NCI-H345 treated with DMSO at 0.1 percent for 48 hours (cell line): ENCODE data around the gene GNAQ.

Source experiments
- DNase-seq: peaks from one replicate; lab custom pipeline; 2025; ENCODE audit not compliant: unreplicated experiment; lab: John Stamatoyannopoulos, UW

Gene GNAQ

GRCh38 chr9:77820293-77820954 lies 211.2 kb downstream of the GNAQ start:
- no peak for DNase-seq

DNA sequence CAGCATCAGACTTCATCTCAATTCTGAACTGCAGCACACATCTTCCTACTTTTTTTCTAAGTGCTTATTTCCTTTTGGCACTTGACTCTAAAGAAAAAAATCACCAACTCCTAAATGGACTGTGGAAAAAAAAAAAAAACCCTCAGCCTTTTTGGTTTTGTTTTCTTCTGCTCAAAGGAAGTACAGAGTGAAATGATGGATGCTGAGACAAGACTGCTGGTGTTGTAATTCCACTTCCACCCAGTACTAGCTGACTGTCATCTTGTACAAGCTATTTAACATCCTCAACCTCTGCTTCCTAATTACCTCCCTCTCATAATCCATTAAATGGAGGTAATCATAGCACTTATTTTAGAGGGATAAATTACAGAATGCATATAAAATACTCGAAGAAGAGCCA lies 212.0 kb downstream of the GNAQ start:
- DNase-seq = no peak

DNA sequence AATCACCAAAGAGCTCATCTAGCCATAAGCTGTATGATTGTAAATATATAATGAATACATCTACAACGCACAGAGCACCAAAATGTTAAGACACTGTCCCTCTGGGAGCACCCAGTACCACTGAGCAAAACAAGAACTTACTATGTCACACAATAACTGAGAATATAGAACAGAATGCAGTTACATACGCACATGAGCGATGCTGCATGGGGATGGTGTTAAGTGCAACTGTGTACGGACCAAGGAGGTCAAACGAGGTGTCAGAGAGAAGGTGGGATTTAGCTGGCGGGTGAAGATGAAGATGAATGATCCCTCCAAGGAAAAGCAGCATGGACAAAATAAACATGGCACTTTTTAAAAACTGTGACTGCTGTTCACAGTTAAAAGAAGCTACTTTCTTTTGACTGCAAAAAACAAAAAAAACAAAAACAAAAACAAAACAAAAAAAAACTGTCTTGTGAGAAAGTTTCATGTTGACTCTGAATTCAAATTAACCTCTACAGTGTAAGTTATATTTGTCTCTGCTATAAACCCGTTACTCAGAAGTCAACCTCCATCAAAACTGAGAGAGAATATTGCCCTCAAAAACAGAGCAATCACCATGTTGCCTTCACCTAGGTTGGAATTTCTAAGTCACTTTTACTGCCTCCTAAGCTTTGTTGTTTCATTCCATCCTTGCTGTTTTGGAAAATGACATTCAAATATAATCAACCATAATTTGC lies 213.9 kb downstream of the GNAQ start:
- no peak for DNase-seq

DNA sequence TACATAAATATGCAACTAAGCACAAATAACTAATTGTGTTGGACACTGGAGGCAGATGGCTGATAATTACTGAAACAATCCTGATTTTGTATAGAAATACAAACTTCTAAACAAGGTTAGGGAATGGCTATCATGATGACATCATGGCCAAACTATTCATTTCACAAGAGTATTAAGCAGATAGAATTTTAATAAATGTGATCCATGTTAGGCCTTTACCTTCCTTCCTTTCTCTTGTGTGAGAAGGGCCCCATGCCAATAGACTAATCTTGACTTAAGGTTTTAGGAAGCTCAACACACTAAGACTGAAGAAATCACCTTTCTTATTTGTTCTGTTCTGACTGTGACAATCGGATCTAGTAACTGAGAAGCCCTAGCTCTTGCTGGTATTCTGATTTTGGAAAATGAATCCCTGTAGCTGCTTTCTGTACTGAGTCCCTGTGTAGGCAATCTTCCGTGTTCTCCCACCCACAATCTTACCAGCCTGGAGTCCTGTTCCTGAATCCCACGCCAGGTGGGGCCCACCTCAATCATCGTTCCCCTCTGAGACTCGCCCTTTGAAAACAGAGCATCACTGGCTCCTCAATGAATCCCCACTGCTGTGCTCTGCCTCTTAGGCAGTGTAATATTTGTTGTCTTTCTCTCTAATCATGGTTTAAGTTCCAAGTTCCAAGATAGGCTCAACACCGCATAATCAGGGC lies 214.8 kb downstream of the GNAQ start:
- no peak for DNase-seq

DNA sequence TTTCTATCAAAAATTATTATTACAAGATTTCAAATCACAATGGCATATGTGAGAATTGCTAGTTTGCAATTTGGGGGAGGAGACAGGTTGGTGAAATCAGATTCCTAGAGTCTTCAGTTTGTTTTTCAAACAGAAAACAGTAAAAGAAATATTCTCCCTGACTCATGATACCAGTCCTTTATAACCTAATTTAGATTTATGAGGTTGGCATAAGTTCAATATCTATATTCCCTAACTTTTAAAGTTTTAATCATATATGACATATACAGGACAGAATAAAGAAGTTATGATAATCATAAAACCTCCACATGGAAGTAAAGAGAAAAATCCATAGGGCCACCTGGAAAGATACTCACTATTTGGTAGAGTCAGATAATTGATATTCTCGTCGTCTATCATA lies 216.4 kb downstream of the GNAQ start:
- no peak for DNase-seq

DNA sequence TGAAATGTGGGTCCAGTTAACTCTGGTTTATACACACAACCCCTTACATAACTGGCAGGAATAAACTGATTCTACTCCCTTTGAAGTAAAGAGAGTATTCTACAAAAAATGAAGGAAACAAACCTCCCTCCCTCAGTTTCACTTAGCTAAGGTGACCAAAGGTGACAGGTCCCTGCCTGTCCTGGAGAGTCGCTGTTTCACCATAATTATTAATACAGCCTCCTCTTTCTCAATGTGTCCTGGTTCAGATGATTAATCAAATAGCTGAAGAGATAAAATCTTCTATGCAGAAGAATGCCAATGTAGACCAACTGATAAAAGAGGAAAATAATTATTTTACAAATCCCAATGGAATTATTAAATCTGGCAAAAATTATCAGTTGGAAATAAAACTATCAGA lies 219.8 kb downstream of the GNAQ start:
- DNase-seq = no peak

GRCh38 chr9:77810637-77811119 lies 220.9 kb downstream of the GNAQ start:
- no peak for DNase-seq

DNA sequence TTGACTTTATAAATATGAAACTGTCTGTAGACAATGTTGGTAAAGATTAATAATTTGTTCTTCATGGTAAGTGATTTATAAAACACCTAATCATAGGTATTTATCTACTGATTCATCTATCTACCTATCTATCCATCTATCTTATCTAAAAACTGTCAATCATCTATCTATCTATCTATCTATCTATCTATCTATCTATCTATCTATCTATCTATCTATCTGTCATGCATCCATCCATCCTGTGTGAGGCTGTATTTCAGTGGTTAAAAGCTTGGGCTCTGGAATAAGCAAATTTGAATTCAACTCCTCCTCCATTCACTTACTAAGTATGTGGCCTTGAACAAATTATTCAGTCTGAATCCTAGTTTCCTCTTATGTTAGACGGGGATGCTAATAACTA lies 221.6 kb downstream of the GNAQ start:
- no peak for DNase-seq

DNA sequence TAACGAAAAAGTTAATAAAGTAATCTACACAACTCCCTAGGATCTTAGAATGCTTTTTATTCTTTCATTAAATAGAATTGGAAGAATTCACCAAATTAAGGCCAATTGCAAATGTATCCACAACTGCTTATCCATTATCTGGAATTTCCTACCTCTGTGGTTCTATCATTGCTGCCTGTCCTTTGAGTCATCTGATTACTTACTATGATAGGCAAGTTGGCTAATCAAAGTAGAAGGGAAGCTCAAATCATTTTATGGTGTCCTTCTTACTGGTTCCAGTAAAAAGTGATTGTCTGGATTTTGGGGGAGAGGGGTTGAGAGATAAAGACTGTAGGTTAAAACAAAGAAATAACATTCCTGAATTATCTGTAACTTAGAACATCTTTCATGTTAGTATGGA lies 222.1 kb downstream of the GNAQ start:
- DNase-seq = no peak

DNA sequence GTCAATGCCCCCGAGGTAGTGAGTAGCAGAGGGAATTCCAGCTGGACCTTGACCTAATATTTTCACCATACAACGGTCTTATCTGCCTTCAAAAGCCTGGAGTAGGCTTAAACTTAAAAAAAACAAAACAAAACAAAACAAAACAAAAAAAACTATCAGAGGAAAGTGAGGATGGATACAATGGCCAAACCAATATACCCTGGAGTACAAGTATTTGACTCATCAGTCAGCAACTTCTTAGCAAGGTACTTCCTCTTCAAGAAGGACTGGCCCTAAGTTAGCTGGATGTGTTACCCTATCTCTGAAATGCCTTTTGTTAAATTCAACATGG lies 222.9 kb downstream of the GNAQ start:
- DNase-seq = no peak

- DNase-seq = no peak
Observed at GRCh38 chr9:77807846-77808750, 223.5 kb downstream of the GNAQ start.

DNA sequence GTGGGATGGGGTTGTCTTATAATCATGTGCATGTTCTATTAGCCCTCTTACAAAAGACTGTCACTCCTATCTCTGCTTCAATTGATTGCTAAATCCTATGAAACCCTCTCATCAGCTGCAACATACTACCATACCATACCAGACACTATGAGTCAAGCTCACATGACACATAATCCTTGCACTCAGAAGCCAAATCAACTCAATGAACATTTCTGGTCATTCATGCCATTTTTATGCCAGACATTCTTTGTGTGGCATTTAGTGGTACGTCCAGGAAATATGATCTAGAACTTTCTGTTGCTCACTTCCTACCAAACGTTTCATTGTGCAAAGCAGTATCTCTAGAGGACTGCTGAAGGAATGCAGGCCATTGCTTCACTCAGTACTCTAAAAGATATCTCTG lies 224.3 kb downstream of the GNAQ start:
- DNase-seq = no peak

DNA sequence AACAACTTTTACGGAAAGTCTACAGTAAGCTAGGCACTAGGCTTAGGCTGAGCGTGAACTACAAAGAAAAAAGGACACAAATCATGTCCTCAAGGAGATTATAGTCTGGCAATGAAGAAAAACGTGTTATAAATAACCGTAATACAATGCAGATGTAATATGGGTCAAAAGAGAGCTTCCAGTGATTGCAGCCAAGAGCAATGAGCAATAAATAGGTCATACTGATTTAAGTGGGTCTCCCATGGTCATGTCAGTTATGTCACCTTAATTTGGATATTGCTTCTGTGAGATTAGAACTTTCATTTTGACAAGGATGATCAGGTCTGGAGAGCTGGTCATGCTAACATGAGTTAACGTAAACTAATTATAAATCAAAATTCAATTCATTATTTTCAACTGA lies 224.9 kb downstream of the GNAQ start:
- no peak for DNase-seq

- DNase-seq = no peak
Observed at GRCh38 chr9:77805810-77806209, 225.8 kb downstream of the GNAQ start.

DNA sequence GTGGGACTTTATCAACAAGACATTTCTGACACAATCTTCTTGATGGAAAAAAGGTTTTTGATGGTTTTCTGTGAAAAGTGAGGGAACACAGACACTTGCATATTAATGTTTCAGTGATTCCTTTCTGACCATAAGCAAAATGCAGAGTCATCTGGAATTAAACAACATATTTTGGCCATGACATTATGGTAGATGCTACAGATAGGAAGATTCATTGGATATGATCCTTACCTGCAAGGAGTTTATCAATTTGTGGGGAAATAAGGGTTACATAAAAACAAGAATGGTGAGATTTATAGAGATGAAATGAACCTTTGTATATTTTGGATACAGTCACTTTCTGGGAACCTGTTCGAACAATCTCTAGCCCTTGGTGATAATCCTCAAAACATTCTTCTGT lies 228.2 kb downstream of the GNAQ start:
- no peak for DNase-seq

DNA sequence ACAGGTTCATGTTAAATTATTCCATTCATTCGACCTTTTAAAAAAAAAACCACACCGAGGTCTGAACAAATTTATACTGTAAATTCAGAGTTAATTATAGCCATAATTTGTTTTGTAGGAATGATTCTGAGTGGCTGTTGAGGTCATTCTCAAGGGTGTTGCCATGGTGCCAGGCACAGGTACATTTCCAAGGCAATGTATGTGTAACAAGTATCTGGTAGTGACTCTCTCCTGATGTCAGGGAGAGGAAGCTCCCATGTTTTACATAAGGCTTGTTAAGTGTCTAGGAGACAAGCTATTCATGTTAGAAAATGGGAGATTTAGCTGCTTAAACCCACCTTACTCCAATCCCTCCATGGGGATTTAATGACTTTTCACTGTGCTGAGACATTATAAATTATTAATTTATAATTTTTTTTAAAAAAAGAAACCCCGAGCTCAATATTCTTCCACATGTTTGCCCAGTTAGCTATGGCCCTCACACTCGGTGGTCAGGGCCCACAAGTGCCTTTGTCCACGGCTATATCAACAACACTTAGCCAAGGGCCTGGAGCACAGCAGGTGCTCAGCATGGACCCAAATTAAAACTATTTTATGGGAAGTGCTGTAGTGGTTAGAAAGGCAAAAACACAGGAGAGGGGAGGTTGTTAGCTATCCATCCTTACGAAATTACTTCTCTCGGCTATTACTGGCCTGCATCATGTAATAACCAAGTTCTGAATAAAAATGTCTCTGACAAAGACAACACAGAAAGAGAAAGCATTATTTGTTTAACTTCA lies 228.9 kb downstream of the GNAQ start:
- no peak for DNase-seq

GRCh38 chr9:77802064-77802463 lies 229.5 kb downstream of the GNAQ start:
- DNase-seq = no peak

- DNase-seq = no peak
Observed at GRCh38 chr9:77800924-77801551, 230.6 kb downstream of the GNAQ start.

DNA sequence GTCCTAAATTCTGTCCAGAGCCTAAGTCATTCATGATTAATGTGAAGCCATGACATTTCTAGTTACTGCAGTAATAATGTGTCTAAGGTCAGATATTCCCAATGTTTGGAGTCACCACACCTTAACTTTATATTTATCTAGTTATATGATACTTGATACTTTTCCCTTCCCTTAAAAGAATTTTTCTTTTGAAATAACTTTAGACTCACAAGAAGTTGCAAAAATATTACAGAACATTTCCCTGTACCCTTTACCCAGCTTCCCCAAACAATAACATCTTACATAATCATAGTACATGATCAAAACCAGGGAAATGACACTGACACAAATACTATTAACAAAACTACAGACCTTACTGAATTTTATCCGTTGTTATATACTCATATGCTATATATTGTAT lies 233.5 kb downstream of the GNAQ start:
- DNase-seq = no peak

DNA sequence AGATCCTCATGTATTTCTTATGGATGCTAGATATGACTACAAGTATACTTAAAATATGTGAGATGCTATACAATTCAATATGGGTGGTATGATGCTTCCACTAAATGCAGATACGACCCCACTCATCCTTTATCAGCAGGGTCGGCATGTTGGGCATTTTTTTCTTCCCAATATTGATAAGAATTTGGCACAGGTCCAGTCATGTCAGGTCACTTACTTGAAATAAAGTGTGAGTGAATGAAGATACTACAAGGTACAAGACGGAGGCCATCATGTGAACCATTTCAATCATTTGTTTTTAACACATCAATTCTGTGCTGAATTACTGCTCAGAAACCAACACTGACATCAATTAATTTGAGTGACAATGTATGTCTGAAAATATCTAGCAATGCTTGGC lies 236.6 kb downstream of the GNAQ start:
- DNase-seq = no peak
